Vagina (tissue), 2 donors: Measurements from ENCODE around the gene LEKR1. TPM values are rescaled to one million over a fixed set of nuclear protein-coding genes. Genes with fewer than 3 reads are reported as not detected.

Source experiments
- DNase-seq, 2 donors: peaks; one replicate each; pipeline ENCODE4 v3.0.0-alpha.2; 2017; ENCODE audit errors: extremely low spot score in 2 of 2
- H3K27ac ChIP-seq: fragments of 200-600 bp; sonication (generic); one replicate; pipeline ENCODE4 v1.5.1; 2019
- H3K27me3 ChIP-seq: fragments of 200-600 bp; sonication (generic); one replicate; pipeline ENCODE4 v1.5.1; 2019
- H3K36me3 ChIP-seq, 2 donors: fragments of 200-600 bp; sonication (generic); one replicate each; pipeline ENCODE4 v1.5.1; 2017 to 2019
- H3K4me1 ChIP-seq: fragments of 200-600 bp; sonication (generic); one replicate; pipeline ENCODE4 v1.5.1; 2019
- H3K4me3 ChIP-seq, 2 donors: fragments of 200-600 bp; sonication (generic); 1 replicate in 1 of 2; 2 replicates in 1 of 2; pipeline ENCODE4 v1.5.1; 2016 to 2019
- H3K9me3 ChIP-seq: fragments of 200-600 bp; sonication (generic); one replicate; pipeline ENCODE4 v1.5.1; 2019
- CTCF ChIP-seq, 3 experiments: fragments of 450-650 bp in 2 of 3; fragments of 200-600 bp in 1 of 3; sonication (generic) in 1 of 3; IDR thresholded peaks; one replicate each; pipeline ENCODE4 v1.5.1; 2017 to 2019; ENCODE audit warnings: antibody characterized with exemption in 3 of 3, mild to moderate bottlenecking in 2 of 3, moderate library complexity in 2 of 3
- POLR2A ChIP-seq, 2 donors: fragments of 450-650 bp; IDR thresholded peaks; one replicate each; pipeline ENCODE4 v1.6.1; 2017; ENCODE audit warnings: antibody characterized with exemption in 2 of 2, mild to moderate bottlenecking in 2 of 2, moderate library complexity in 2 of 2
- POLR2AphosphoS5 ChIP-seq, 2 donors: sonication (generic); formaldehyde crosslinking; IDR thresholded peaks; one replicate each; pipeline ENCODE4 v1.9.0; 2017; ENCODE audit warnings: antibody characterized with exemption in 2 of 2, mild to moderate bottlenecking in 2 of 2, low read depth in 1 of 2; ENCODE audit not compliant: insufficient read depth in 1 of 2
- intact Hi-C: fragments of 100-400 bp; cut with DNase I; formaldehyde crosslinking; loops from one replicate; pipeline ENCODE4 v1.15.1; 2023
- total RNA-seq: library from RNA; depleted of rRNA; stranded (reverse); fragments of >200 nt; gene quantifications from one replicate; pipeline ENCODE4 v1.2.3, GENCODE V29; 2016

LEKR1 gene
- total RNA-seq, 1 donor from 2014 or later = not detected

GRCh38 chr3:156826896-156827882, 1.0 kb downstream of the LEKR1 start:
- Histone ChIP-seq H3K27ac (peak overlapping the region; percentile 88), H3K36me3 (no peaks in the 10 kb centered on the region), H3K4me3 (peak overlapping the region; percentile 65 to 75), H3K9me3 (no peaks in the 10 kb centered on the region), H3K27me3 (no peaks in the 10 kb centered on the region), H3K4me1 (peaks cover 6% of the 10 kb centered on the region)
- no peak for DNase-seq
- TF ChIP-seq CTCF (IDR thresholded peaks at IDR 0.05) (no peak), POLR2AphosphoS5 (IDR thresholded peaks at IDR 0.05; ENCODE audit: insufficient read depth in 1 of 2, low read depth in 1 of 2) (no peak), POLR2A (IDR thresholded peaks at IDR 0.05) (no peak)
- intact Hi-C loops = loop anchor here (10.0 kb wide), 2 partner anchors 152 to 308 kb away; partner anchors contain the start of gene TIPARP

GRCh38 chr3:156831006-156831405, 4.9 kb downstream of the LEKR1 start:
- Histone ChIP-seq H3K4me1 (peaks cover 6% of the 10 kb centered on the region), H3K9me3 (no peaks in the 10 kb centered on the region), H3K27ac (no peak overlapping the region), H3K4me3 (no peak overlapping the region), H3K27me3 (no peaks in the 10 kb centered on the region), H3K36me3 (no peaks in the 10 kb centered on the region)
- no peak for DNase-seq
- TF ChIP-seq POLR2A (IDR thresholded peaks at IDR 0.05) (no peak), POLR2AphosphoS5 (IDR thresholded peaks at IDR 0.05; ENCODE audit: insufficient read depth in 1 of 2, low read depth in 1 of 2) (no peak), CTCF (IDR thresholded peaks at IDR 0.05) (no peak)
- intact Hi-C loops = no loop called here

GRCh38 chr3:156834435-156834834, 8.3 kb downstream of the LEKR1 start:
- Histone ChIP-seq H3K4me1 (no peaks in the 10 kb centered on the region), H3K27me3 (no peaks in the 10 kb centered on the region), H3K36me3 (no peaks in the 10 kb centered on the region), H3K4me3 (no peak overlapping the region), H3K9me3 (no peaks in the 10 kb centered on the region), H3K27ac (no peak overlapping the region)
- intact Hi-C loops = no loop called here
- no peak for DNase-seq
- TF ChIP-seq POLR2A (IDR thresholded peaks at IDR 0.05) (no peak), CTCF (IDR thresholded peaks at IDR 0.05) (no peak), POLR2AphosphoS5 (IDR thresholded peaks at IDR 0.05; ENCODE audit: insufficient read depth in 1 of 2, low read depth in 1 of 2) (no peak)

GRCh38 chr3:156834962-156835535, 8.9 kb downstream of the LEKR1 start:
- no peak for TF ChIP-seq POLR2A (IDR thresholded peaks at IDR 0.05)
- no peak for TF ChIP-seq CTCF (IDR thresholded peaks at IDR 0.05)
- TF ChIP-seq POLR2AphosphoS5 (IDR thresholded peaks at IDR 0.05; ENCODE audit: insufficient read depth in 1 of 2, low read depth in 1 of 2) = no peak
- Histone ChIP-seq H3K27ac (no peak overlapping the region), H3K36me3 (no peaks in the 10 kb centered on the region), H3K4me3 (no peak overlapping the region), H3K9me3 (no peaks in the 10 kb centered on the region), H3K27me3 (no peaks in the 10 kb centered on the region), H3K4me1 (no peaks in the 10 kb centered on the region)
- intact Hi-C loops = no loop called here
- no peak for DNase-seq
